KMS-11 (cell line): ENCODE data around the gene ABLIM2.

Source experiments
- H2AFZ ChIP-seq: fragments of 200-600 bp; sonication (generic); 2 replicates; pipeline ENCODE4 v1.6.1; 2016; ENCODE audit warnings: antibody characterized with exemption, mixed run types, low read depth
- H3K27ac ChIP-seq: fragments of 200-600 bp; sonication (generic); 2 replicates; pipeline ENCODE4 v1.6.1; 2016; ENCODE audit warnings: mild to moderate bottlenecking, mixed run types
- H3K27me3 ChIP-seq: fragments of 200-600 bp; sonication (generic); 2 replicates; pipeline ENCODE4 v1.6.1; 2017; ENCODE audit warnings: mild to moderate bottlenecking, low read depth, mixed run types, moderate library complexity; ENCODE audit not compliant: insufficient read depth
- H3K36me3 ChIP-seq: fragments of 200-600 bp; sonication (generic); 2 replicates; pipeline ENCODE4 v1.6.1; 2017; ENCODE audit warnings: mild to moderate bottlenecking, mixed run types; ENCODE audit not compliant: insufficient read depth
- H3K4me1 ChIP-seq: fragments of 200-600 bp; sonication (generic); 2 replicates; pipeline ENCODE4 v1.6.1; 2016; ENCODE audit warnings: mild to moderate bottlenecking, low read depth, mixed run types; ENCODE audit not compliant: poor library complexity, severe bottlenecking
- H3K4me2 ChIP-seq: fragments of 200-600 bp; sonication (generic); 2 replicates; pipeline ENCODE4 v1.7.0; 2016; ENCODE audit warnings: mild to moderate bottlenecking, mixed run types
- H3K4me3 ChIP-seq: fragments of 200-600 bp; sonication (generic); IDR thresholded peaks from 2 replicates; pipeline ENCODE4 v1.6.1; 2017; ENCODE audit warnings: low read depth, low read length, mixed read lengths; ENCODE audit not compliant: insufficient read depth
- H3K79me2 ChIP-seq: fragments of 200-600 bp; sonication (generic); 2 replicates; pipeline ENCODE4 v1.6.1; 2016; ENCODE audit warnings: low read depth, mixed run types; ENCODE audit not compliant: insufficient read depth
- H3K9ac ChIP-seq: fragments of 200-600 bp; sonication (generic); 2 replicates; pipeline ENCODE4 v1.6.1; 2016; ENCODE audit warnings: mild to moderate bottlenecking, mixed run types
- H4K20me1 ChIP-seq: fragments of 200-600 bp; sonication (generic); 2 replicates; pipeline ENCODE4 v1.6.1; 2016; ENCODE audit warnings: mild to moderate bottlenecking, mixed run types; ENCODE audit not compliant: insufficient read depth
- CTCF ChIP-seq: fragments of 200-600 bp; sonication (generic); conservative IDR thresholded peaks from 2 replicates; pipeline ENCODE4 v1.6.1; 2017; ENCODE audit warnings: low read depth, mild to moderate bottlenecking, antibody characterized with exemption, low read length, moderate library complexity, mixed read lengths

ABLIM2 gene

GRCh38 chr4:8079031-8079885, 79.4 kb downstream of the ABLIM2 start:
- Histone ChIP-seq H3K4me1 (no peaks in the 10 kb centered on the region), H3K79me2 (no peaks in the 10 kb centered on the region), H3K9ac (no peak overlapping the region), H3K36me3 (no peaks in the 10 kb centered on the region), H3K27ac (no peak overlapping the region), H4K20me1 (no peaks in the 10 kb centered on the region), H3K27me3 (0 out of 2 replicates have a peak, but pooled peaks cover 2% of the 10 kb centered on the region), H3K4me3 (no peak overlapping the region), H2AFZ (no peak overlapping the region), H3K4me2 (no peak overlapping the region)
- no peak for TF ChIP-seq CTCF

- no peak overlapping the region for H2AFZ ChIP-seq
- TF ChIP-seq CTCF, result no peak
- H3K4me3 ChIP-seq, result no peak overlapping the region
- H3K27me3 ChIP-seq, result 0 out of 2 replicates have a peak, but pooled peaks cover 3% of the 10 kb centered on the region
- no peak overlapping the region for H3K27ac ChIP-seq
- no peaks in the 10 kb centered on the region for H3K79me2 ChIP-seq
- no peak overlapping the region for H3K9ac ChIP-seq
- no peak overlapping the region for H3K4me2 ChIP-seq
- H3K36me3 ChIP-seq, result no peaks in the 10 kb centered on the region
- no peaks in the 10 kb centered on the region for H4K20me1 ChIP-seq
- no peaks in the 10 kb centered on the region for H3K4me1 ChIP-seq
Measured at GRCh38 chr4:8078610-8079015, 80.0 kb downstream of the ABLIM2 start.

GRCh38 chr4:8078109-8078494, 80.5 kb downstream of the ABLIM2 start:
- Histone ChIP-seq H3K27me3 (0 out of 2 replicates have a peak, but pooled peaks cover 3% of the 10 kb centered on the region), H3K4me1 (no peaks in the 10 kb centered on the region), H3K79me2 (no peaks in the 10 kb centered on the region), H2AFZ (no peak overlapping the region), H3K4me3 (no peak overlapping the region), H4K20me1 (no peaks in the 10 kb centered on the region), H3K4me2 (no peak overlapping the region), H3K9ac (no peak overlapping the region), H3K36me3 (no peaks in the 10 kb centered on the region), H3K27ac (no peak overlapping the region)
- no peak for TF ChIP-seq CTCF

GRCh38 chr4:8077181-8078108, 81.2 kb downstream of the ABLIM2 start:
- no peak overlapping the region for H3K4me2 ChIP-seq
- H3K27ac ChIP-seq, result no peak overlapping the region
- 0 out of 2 replicates have a peak, but pooled peaks cover 3% of the 10 kb centered on the region for H3K27me3 ChIP-seq

More at GRCh38 chr4:8077181-8078108, 81.2 kb downstream of the ABLIM2 start:
- no peaks in the 10 kb centered on the region for H3K36me3 ChIP-seq
- no peak overlapping the region for H3K9ac ChIP-seq
- no peaks in the 10 kb centered on the region for H3K79me2 ChIP-seq
- H4K20me1 ChIP-seq, result no peaks in the 10 kb centered on the region
- TF ChIP-seq CTCF, result no peak
- H2AFZ ChIP-seq, result no peak overlapping the region
- H3K4me1 ChIP-seq, result no peaks in the 10 kb centered on the region
- H3K4me3 ChIP-seq, result no peak overlapping the region
